ENCODE measurements around the gene DYSF. TPM values are rescaled to one million over a fixed set of nuclear protein-coding genes. Genes with fewer than 3 reads are reported as not detected.
"Not testable (repeated sequence)": the region's sequence is repeated elsewhere in the genome, so short reads cannot be mapped to it uniquely, and the experiment has no call there.

Gene DYSF
- total RNA-seq, 1 experiment from 2014 or later = 0.31 TPM

GRCh38 chr2:71484354-71484753, 31.0 kb downstream of the DYSF start:
- DNase-seq (ENCODE audit: low read depth, low spot score) = no peak
- CTCF ChIA-PET = no interaction called here
- BruUV-seq (replicated peaks) = no TSS peak

GRCh38 chr2:71486881-71487640, 33.7 kb downstream of the DYSF start:
- TF ChIP-seq SIN3A (IDR thresholded peaks at IDR 0.05; ENCODE audit: borderline replicate concordance, insufficient read depth, low read depth, low read length) (no peak), REST (IDR thresholded peaks at IDR 0.05; ENCODE audit: insufficient read depth in 1 of 2, low read depth in 2 of 2, low read length in 1 of 2) (no peak), TCF7L2 (IDR thresholded peaks at IDR 0.05; ENCODE audit: low read depth, low read length) (no peak)
- DNase-seq (ENCODE audit: low read depth, low spot score) (no peak), ATAC-seq (no peak)
- no peaks in the 10 kb centered on the region for H3K4me1 ChIP-seq (ENCODE audit: control insufficient read depth, insufficient read depth, low read length)
- CTCF ChIA-PET = no interaction called here
- intact Hi-C loops (cut with micrococcal nuclease; ENCODE audit: unreplicated experiment) = no loop called here
- H3K27me3 ChIP-seq (ENCODE audit: control insufficient read depth, insufficient read depth, low read length) = no peaks in the 10 kb centered on the region; the same call in 1 of the 2 replicates
- in situ Hi-C loops (cut with HindIII; ENCODE audit: low pct_unique_long_range_greater_than_20kb, low sequenced_read_pairs) = no loop called here
- POLR2A ChIA-PET = no interaction called here
- no peak overlapping the region for H3K27ac ChIP-seq (ENCODE audit: low read length)
- H3K4me3 ChIP-seq (ENCODE audit: low read depth in 2 of 2, low read length in 2 of 2) = no peak overlapping the region
- no peaks in the 10 kb centered on the region for H3K36me3 ChIP-seq (ENCODE audit: control insufficient read depth, insufficient read depth, low read length)
- BruUV-seq (replicated peaks) = no TSS peak
- no peaks in the 10 kb centered on the region for H3K9me3 ChIP-seq (ENCODE audit: control insufficient read depth, insufficient read depth, low read depth, low read length)

More at GRCh38 chr2:71484354-71484753, 31.0 kb downstream of the DYSF start:
- ATAC-seq = no peak
- intact Hi-C loops (cut with micrococcal nuclease; ENCODE audit: unreplicated experiment) (no loop called here), in situ Hi-C loops (cut with HindIII; ENCODE audit: low pct_unique_long_range_greater_than_20kb, low sequenced_read_pairs) (no loop called here)
- no peak overlapping the region for H3K27ac ChIP-seq (ENCODE audit: low read length)
- no peaks in the 10 kb centered on the region for H3K4me1 ChIP-seq (ENCODE audit: control insufficient read depth, insufficient read depth, low read length)
- POLR2A ChIA-PET = no interaction called here
- no peaks in the 10 kb centered on the region for H3K9me3 ChIP-seq (ENCODE audit: control insufficient read depth, insufficient read depth, low read depth, low read length)
- no peaks in the 10 kb centered on the region for H3K27me3 ChIP-seq (ENCODE audit: control insufficient read depth, insufficient read depth, low read length)
- no peaks in the 10 kb centered on the region for H3K36me3 ChIP-seq (ENCODE audit: control insufficient read depth, insufficient read depth, low read length)
- TF ChIP-seq REST (IDR thresholded peaks at IDR 0.05; ENCODE audit: insufficient read depth in 1 of 2, low read depth in 2 of 2, low read length in 1 of 2) (no peak), CTCF (IDR thresholded peaks at IDR 0.05) (no peak), POLR2AphosphoS5 (IDR thresholded peaks at IDR 0.05; ENCODE audit: low read depth, low read length) (no peak), TCF7L2 (IDR thresholded peaks at IDR 0.05; ENCODE audit: low read depth, low read length) (no peak)
- no peak overlapping the region for H3K4me3 ChIP-seq (ENCODE audit: low read depth in 2 of 2, low read length in 2 of 2)

- POLR2A ChIA-PET; intact Hi-C loops (cut with micrococcal nuclease; ENCODE audit: unreplicated experiment); DNase-seq (ENCODE audit: low read depth, low spot score); H3K27me3 ChIP-seq (ENCODE audit: control insufficient read depth, insufficient read depth, low read length); H3K9me3 ChIP-seq (ENCODE audit: control insufficient read depth, insufficient read depth, low read depth, low read length); H3K4me3 ChIP-seq (ENCODE audit: low read depth in 2 of 2, low read length in 2 of 2); in situ Hi-C loops (cut with HindIII; ENCODE audit: low pct_unique_long_range_greater_than_20kb, low sequenced_read_pairs); H3K36me3 ChIP-seq (ENCODE audit: control insufficient read depth, insufficient read depth, low read length); H3K4me1 ChIP-seq (ENCODE audit: control insufficient read depth, insufficient read depth, low read length); BruUV-seq (replicated peaks); ATAC-seq; CTCF ChIA-PET; H3K27ac ChIP-seq (ENCODE audit: low read length): not testable (repeated sequence)
These were observed 38.2 kb downstream of the DYSF start for GRCh38 chr2:71491551-71491950.
